ENCODE data around the gene NSDHL. TPM values are rescaled to one million over a fixed set of nuclear protein-coding genes. Genes with fewer than 3 reads are reported as not detected.

The NSDHL gene
- total and polyA plus RNA-seq, 2 donors from 2014 or later, result 14.3 to 30.9 TPM

DNA sequence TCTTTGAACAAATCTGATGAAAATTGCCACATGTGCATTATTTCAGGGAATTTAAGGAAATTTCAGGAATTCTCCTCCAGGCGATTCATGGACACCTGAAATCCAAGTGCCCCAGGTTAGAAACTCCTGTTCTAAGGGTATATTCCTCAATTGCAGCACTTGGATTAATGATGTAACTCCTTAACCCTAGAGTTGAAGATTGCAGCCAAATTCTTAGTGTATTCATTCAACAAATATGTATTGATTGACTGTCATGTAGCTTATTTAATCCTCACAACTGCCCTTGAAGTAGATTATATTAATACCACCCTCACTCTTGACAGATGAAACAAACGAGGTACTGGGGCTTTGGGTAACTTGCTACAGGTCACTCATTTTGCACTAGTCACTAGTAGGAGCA lies 11.6 kb upstream of the NSDHL start:
- H3K27ac ChIP-seq (ENCODE audit: low read depth in 2 of 2, low read length in 2 of 2), result no peak overlapping the region
- H3K9me3 ChIP-seq (ENCODE audit: control insufficient read depth in 2 of 3, insufficient read depth in 1 of 3, low read length in 3 of 3), result no peaks in the 10 kb centered on the region
- intact Hi-C loops (cut with DNase I), result no loop called here
- H3K4me1 ChIP-seq (ENCODE audit: control insufficient read depth in 2 of 3, insufficient read depth in 2 of 3, low read depth in 1 of 3, low read length in 3 of 3), result no peaks in the 10 kb centered on the region
- no peak for FAIRE-seq
- no peaks in the 10 kb centered on the region for H3K36me3 ChIP-seq (ENCODE audit: control insufficient read depth in 2 of 3, insufficient read depth in 3 of 3, low read length in 3 of 3)
- TF ChIP-seq, protein P1, sequence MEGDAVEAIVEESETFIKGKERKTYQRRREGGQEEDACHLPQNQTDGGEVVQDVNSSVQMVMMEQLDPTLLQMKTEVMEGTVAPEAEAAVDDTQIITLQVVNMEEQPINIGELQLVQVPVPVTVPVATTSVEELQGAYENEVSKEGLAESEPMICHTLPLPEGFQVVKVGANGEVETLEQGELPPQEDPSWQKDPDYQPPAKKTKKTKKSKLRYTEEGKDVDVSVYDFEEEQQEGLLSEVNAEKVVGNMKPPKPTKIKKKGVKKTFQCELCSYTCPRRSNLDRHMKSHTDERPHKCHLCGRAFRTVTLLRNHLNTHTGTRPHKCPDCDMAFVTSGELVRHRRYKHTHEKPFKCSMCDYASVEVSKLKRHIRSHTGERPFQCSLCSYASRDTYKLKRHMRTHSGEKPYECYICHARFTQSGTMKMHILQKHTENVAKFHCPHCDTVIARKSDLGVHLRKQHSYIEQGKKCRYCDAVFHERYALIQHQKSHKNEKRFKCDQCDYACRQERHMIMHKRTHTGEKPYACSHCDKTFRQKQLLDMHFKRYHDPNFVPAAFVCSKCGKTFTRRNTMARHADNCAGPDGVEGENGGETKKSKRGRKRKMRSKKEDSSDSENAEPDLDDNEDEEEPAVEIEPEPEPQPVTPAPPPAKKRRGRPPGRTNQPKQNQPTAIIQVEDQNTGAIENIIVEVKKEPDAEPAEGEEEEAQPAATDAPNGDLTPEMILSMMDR (IDR thresholded peaks at IDR 0.05; ENCODE audit: borderline replicate concordance, extremely low read depth, insufficient read depth), result no peak
- H3K4me3 ChIP-seq (ENCODE audit: low read length in 3 of 3), result no peak overlapping the region
- H3K27me3 ChIP-seq (ENCODE audit: control insufficient read depth, insufficient read depth, low read length), result no peaks in the 10 kb centered on the region
- no peak overlapping the region for H3K9ac ChIP-seq (ENCODE audit: low read length in 3 of 3)
- DNase-seq, result no peak

GRCh38 chrX:152819732-152820131 lies 11.1 kb upstream of the NSDHL start:
- Histone ChIP-seq H3K9me3 (ENCODE audit: control insufficient read depth in 2 of 3, insufficient read depth in 1 of 3, low read length in 3 of 3) (no peaks in the 10 kb centered on the region), H3K27ac (ENCODE audit: low read depth in 2 of 2, low read length in 2 of 2) (no peak overlapping the region), H3K4me3 (ENCODE audit: low read length in 3 of 3) (no peak overlapping the region), H3K27me3 (ENCODE audit: control insufficient read depth, insufficient read depth, low read length) (no peaks in the 10 kb centered on the region), H3K4me1 (ENCODE audit: control insufficient read depth in 2 of 3, insufficient read depth in 2 of 3, low read depth in 1 of 3, low read length in 3 of 3) (no peaks in the 10 kb centered on the region), H3K36me3 (ENCODE audit: control insufficient read depth in 2 of 3, insufficient read depth in 3 of 3, low read length in 3 of 3) (no peaks in the 10 kb centered on the region), H3K9ac (ENCODE audit: low read length in 3 of 3) (no peak overlapping the region)
- TF ChIP-seq, protein P1 (IDR thresholded peaks at IDR 0.05; ENCODE audit: borderline replicate concordance, extremely low read depth, insufficient read depth), result no peak
- no peak for DNase-seq
- intact Hi-C loops (cut with DNase I), result no loop called here
- no peak for FAIRE-seq

GRCh38 chrX:152821145-152821765 lies 9.6 kb upstream of the NSDHL start:
- TF ChIP-seq, protein P1 (IDR thresholded peaks at IDR 0.05; ENCODE audit: borderline replicate concordance, extremely low read depth, insufficient read depth), result peak; percentile 39
- no peak for FAIRE-seq
- no peaks in the 10 kb centered on the region for H3K9me3 ChIP-seq (ENCODE audit: control insufficient read depth in 2 of 3, insufficient read depth in 1 of 3, low read length in 3 of 3)
- no peaks in the 10 kb centered on the region for H3K36me3 ChIP-seq (ENCODE audit: control insufficient read depth in 2 of 3, insufficient read depth in 3 of 3, low read length in 3 of 3)
- no peak overlapping the region for H3K9ac ChIP-seq (ENCODE audit: low read length in 3 of 3)
- no peak overlapping the region for H3K4me3 ChIP-seq (ENCODE audit: low read length in 3 of 3)
- intact Hi-C loops (cut with DNase I), result no loop called here
- DNase-seq, result no peak
- H3K27ac ChIP-seq (ENCODE audit: low read depth in 2 of 2, low read length in 2 of 2), result no peak overlapping the region
- H3K27me3 ChIP-seq (ENCODE audit: control insufficient read depth, insufficient read depth, low read length), result no peaks in the 10 kb centered on the region
- no peaks in the 10 kb centered on the region for H3K4me1 ChIP-seq (ENCODE audit: control insufficient read depth in 2 of 3, insufficient read depth in 2 of 3, low read depth in 1 of 3, low read length in 3 of 3)

All from kidney (tissue), 14 donors.